Liver (tissue), 10 donors: Measurements from ENCODE around the gene ACSM6. TPM values are rescaled to one million over a fixed set of nuclear protein-coding genes. Genes with fewer than 3 reads are reported as not detected.

ENCODE experiments used
- DNase-seq: peaks from one replicate; pipeline ENCODE4 v3.0.0-alpha.2; 2017; ENCODE audit warnings: low spot score
- H3K27ac ChIP-seq, 2 donors: one replicate each; pipeline ENCODE4 v1.7.0; 2013; ENCODE audit warnings: inconsistent platforms in 2 of 2, low read length in 2 of 2, control low read depth in 1 of 2, low read depth in 1 of 2, mild to moderate bottlenecking in 1 of 2
- H3K27me3 ChIP-seq, 4 donors: one replicate each; pipeline versions ENCODE4 v1.6.1 to v1.7.0; 2013; ENCODE audit warnings: low read length in 3 of 4, inconsistent platforms in 1 of 4, mild to moderate bottlenecking in 1 of 4, moderate library complexity in 1 of 4; ENCODE audit not compliant: control insufficient read depth in 4 of 4, insufficient read depth in 4 of 4
- H3K36me3 ChIP-seq, 4 donors: one replicate each; pipeline versions ENCODE4 v1.6.1 to v1.7.0; 2013; ENCODE audit warnings: low read length in 3 of 4, mild to moderate bottlenecking in 3 of 4, low read depth in 1 of 4, moderate library complexity in 1 of 4; ENCODE audit not compliant: control insufficient read depth in 4 of 4, insufficient read depth in 3 of 4
- H3K4me1 ChIP-seq, 4 donors: one replicate each; pipeline versions ENCODE4 v1.6.1 to v1.7.0; 2013; ENCODE audit warnings: low read length in 3 of 4, mild to moderate bottlenecking in 3 of 4, moderate library complexity in 1 of 4; ENCODE audit not compliant: control insufficient read depth in 4 of 4, insufficient read depth in 4 of 4
- H3K4me3 ChIP-seq, 3 donors: one replicate each; pipeline versions ENCODE4 v1.6.1 to v1.7.0; 2013; ENCODE audit warnings: low read length in 3 of 3, control low read depth in 1 of 3, low read depth in 1 of 3, mild to moderate bottlenecking in 1 of 3
- H3K9ac ChIP-seq, 2 donors: one replicate each; pipeline ENCODE4 v1.7.0; 2013; ENCODE audit warnings: low read length in 2 of 2, mild to moderate bottlenecking in 2 of 2, moderate library complexity in 2 of 2, control low read depth in 1 of 2, low read depth in 1 of 2
- H3K9me3 ChIP-seq, 4 donors: one replicate each; pipeline versions ENCODE4 v1.6.1 to v1.7.0; 2013; ENCODE audit warnings: low read length in 3 of 4; ENCODE audit not compliant: control insufficient read depth in 4 of 4
- CTCF ChIP-seq: fragments of 150-350 bp; IDR thresholded peaks from 2 replicates; pipeline ENCODE4 v1.5.1; 2017; ENCODE audit warnings: improper control_type of control experiment, low read depth, low read length; ENCODE audit not compliant: missing input control
- HNF4A ChIP-seq, 2 donors: conservative IDR thresholded peaks; 2 replicates each; pipeline ENCODE4 v1.6.1; 2016; ENCODE audit warnings: antibody characterized with exemption in 2 of 2, mild to moderate bottlenecking in 2 of 2
- NR2F2 ChIP-seq: IDR thresholded peaks from 2 replicates; pipeline ENCODE4 v1.6.1; 2016; ENCODE audit warnings: antibody characterized with exemption
- RAD21 ChIP-seq, 2 donors: IDR thresholded peaks; 2 replicates each; pipeline ENCODE4 v1.6.1; 2016; ENCODE audit warnings: antibody characterized with exemption in 2 of 2, mild to moderate bottlenecking in 2 of 2
- REST ChIP-seq: IDR thresholded peaks from 2 replicates; pipeline ENCODE4 v1.6.1; 2016; ENCODE audit warnings: antibody characterized with exemption, mild to moderate bottlenecking
- SP1 ChIP-seq: IDR thresholded peaks from 2 replicates; pipeline ENCODE4 v1.6.1; 2018; ENCODE audit warnings: antibody characterized with exemption, mild to moderate bottlenecking
- WGBS: extraction: QIAGEN DNeasy Blood & Tissue Kit; methylation state at CpG from one replicate; pipeline ENCODE4 v1.1.7; 2013; 5-methylcytosine and 5-hydroxymethylcytosine counted together
- polyA plus RNA-seq, 2 donors: library from polyadenylated mRNA; stranded (reverse) in 1 of 2; unstranded in 1 of 2; fragments of 200-250 nt in 1 of 2; fragments of >200 nt in 1 of 2; fragmentation: Nextera tagmentation in 1 of 2; extraction: Ambion mirVana in 1 of 2; gene quantifications; one replicate each; pipeline versions ENCODE4 v1.2.1 to v1.2.3, GENCODE V29; 2013 to 2015
- small RNA-seq: library from RNA; depleted of rRNA; stranded (forward); fragments of <200 nt; gene quantifications from one replicate; pipeline ENCODE3, GENCODE V24; 2014
- total RNA-seq, 2 donors: library from RNA; depleted of rRNA; stranded (reverse); fragments of >200 nt; gene quantifications; one replicate each; pipeline ENCODE4 v1.2.3, GENCODE V29; 2014
- TF ChIP-seq, protein P1 (sequence below): IDR thresholded peaks from 2 replicates; pipeline ENCODE4 v1.6.1; 2016; ENCODE audit warnings: antibody characterized with exemption
- donor health status: healthy.
- donor health status: healthy.
- donor health status: healthy.
- donor health status: healthy.
- donor health status: healthy.

Gene ACSM6
- total and polyA plus RNA-seq, 4 donors, result not detected

DNA sequence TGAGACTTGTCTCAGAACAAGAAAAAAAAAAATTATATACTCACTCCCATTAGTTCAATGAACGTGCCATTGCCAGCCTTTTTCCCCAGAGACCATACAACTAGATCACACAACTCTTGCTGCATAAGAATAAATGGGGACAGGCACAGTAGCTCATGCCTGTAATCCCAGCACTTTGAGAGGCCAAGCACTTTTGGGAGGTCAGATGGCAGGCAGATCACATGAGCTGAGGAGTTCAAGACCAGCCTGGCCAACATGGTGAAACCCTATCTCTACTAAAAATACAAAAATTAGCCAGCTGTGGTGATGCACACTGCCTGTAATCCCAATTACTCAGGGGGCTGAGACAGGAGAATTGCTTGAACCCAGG lies 83.1 kb downstream of the ACSM6 start (continued):
- TF ChIP-seq REST (no peak), CTCF (no peak), HNF4A (conservative IDR thresholded peaks at IDR 0.05) (no peak), NR2F2 (no peak), RAD21 (IDR thresholded peaks at IDR 0.05) (no peak), SP1 (no peak)

DNA sequence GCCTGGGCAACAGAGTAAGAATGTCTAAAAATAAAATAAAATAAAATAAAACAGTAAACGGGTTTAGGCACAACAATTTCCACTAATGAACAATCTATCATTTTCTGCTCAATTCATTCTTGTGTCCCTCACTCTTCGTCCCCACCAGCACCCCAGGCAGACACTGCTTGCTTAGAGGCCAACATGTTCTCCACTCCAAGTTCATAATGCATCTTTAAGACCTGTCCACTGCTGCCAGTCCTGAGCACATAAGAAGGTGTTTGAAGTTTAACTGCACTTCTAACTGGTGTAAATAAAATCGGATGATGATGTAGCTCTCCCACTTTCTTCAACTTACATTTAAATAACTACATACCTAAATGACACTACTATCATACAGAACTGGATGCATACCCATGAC lies 83.6 kb downstream of the ACSM6 start:
- Histone ChIP-seq H3K9me3 (no peaks in the 10 kb centered on the region), H3K36me3 (no peaks in the 10 kb centered on the region), H3K9ac (no peak overlapping the region), H3K4me1 (peaks cover 20 to 47% (median 35%) of the 10 kb centered on the region in 4 donors), H3K27me3 (no peaks in the 10 kb centered on the region), H3K4me3 (no peak overlapping the region), H3K27ac (peak overlapping the region; percentile 87 to 94)
- WGBS, result 71% methylated on average over 3 of the region's 3 CpGs
- TF ChIP-seq HNF4A (conservative IDR thresholded peaks at IDR 0.05) (no peak), REST (peak; percentile 15), SP1 (no peak), NR2F2 (no peak)
- TF ChIP-seq, protein P1, sequence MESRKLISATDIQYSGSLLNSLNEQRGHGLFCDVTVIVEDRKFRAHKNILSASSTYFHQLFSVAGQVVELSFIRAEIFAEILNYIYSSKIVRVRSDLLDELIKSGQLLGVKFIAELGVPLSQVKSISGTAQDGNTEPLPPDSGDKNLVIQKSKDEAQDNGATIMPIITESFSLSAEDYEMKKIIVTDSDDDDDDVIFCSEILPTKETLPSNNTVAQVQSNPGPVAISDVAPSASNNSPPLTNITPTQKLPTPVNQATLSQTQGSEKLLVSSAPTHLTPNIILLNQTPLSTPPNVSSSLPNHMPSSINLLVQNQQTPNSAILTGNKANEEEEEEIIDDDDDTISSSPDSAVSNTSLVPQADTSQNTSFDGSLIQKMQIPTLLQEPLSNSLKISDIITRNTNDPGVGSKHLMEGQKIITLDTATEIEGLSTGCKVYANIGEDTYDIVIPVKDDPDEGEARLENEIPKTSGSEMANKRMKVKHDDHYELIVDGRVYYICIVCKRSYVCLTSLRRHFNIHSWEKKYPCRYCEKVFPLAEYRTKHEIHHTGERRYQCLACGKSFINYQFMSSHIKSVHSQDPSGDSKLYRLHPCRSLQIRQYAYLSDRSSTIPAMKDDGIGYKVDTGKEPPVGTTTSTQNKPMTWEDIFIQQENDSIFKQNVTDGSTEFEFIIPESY, result no peak
- DNase-seq, result no peak

Small RNAs within 50 kb of the gene (small RNA-seq; reads per million reads assigned to genes)
- not detected for gene AL157834.3

Other genes starting within 250 kb of the ACSM6 start
- 100 to 1,000 TPM in 1 of 2 donors, under 1 TPM in 1; 0.33 to 638 TPM for gene CYP2C8, start 124.7 kb upstream of the ACSM6 start, total RNA-seq
- 1,000 to 10,000 TPM in 1 of 2 donors, 100 to 1,000 TPM in 1; 826 to 1,126 TPM for gene CYP2C8, start 124.7 kb upstream of the ACSM6 start, polyA plus RNA-seq
- gene PDLIM1, start 96.8 kb downstream of the ACSM6 start, total RNA-seq, result 10 to 100 TPM; 16.8 to 22.3 TPM
- 10 to 100 TPM; 66.7 to 73.4 TPM for gene PDLIM1, start 96.8 kb downstream of the ACSM6 start, polyA plus RNA-seq